Measurements from ENCODE around the gene TRAF7. TPM values are rescaled to one million over a fixed set of nuclear protein-coding genes. Genes with fewer than 3 reads are reported as not detected.

The TRAF7 gene
- total RNA-seq, 1 donor from 2014 or later = 78.1 TPM

DNA sequence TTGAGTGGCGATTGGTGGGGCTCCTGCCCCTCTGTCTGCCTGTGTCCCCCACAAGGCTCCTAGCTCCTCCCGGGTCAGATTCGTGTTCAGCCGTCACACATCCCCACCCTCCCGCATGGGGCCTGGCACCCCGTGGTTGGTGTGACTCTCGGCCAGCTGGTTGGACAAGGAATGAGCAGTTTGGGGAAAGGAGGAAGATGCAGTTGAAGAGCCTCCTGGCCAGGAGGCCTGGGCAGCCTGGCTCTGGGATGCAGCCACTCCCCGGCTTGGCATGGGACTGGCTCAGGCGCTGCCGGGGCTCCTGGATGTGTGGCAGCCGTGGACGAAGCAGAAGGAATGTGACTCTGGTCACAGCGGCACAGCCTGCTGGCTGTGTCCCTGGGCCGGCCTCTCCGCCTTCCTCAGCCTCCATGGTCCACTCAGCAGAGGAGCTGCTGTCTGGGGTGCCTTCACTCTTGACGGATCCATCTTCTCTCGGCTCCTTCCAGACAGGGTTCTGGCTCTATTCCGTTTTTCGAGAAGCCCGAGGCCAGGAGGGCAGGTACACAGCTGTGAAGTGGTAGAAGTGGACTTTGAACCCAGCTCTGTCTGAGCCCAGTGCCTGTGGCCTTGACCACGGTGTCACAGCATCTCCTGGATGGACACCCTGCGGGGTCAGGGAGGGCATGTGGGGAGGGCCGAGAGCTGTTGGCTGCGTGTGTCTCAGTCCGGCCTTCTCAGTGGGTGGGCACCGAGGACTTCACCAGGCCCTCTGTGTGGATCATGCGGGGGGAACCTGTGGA is 2.1 kb downstream of the TRAF7 start:
- Mint-ChIP-seq H3K4me3 (ENCODE audit: unreplicated experiment) (peak overlapping the region; percentile 94), H3K36me3 (ENCODE audit: unreplicated experiment) (no peaks in the 10 kb centered on the region), H3K9me3 (ENCODE audit: unreplicated experiment) (no peaks in the 10 kb centered on the region), H3K4me1 (ENCODE audit: unreplicated experiment) (peaks cover 64% of the 10 kb centered on the region), H3K27ac (ENCODE audit: unreplicated experiment) (peak overlapping the region; percentile 83), H3K27me3 (ENCODE audit: unreplicated experiment) (no peaks in the 10 kb centered on the region)
- no peak for DNase-seq (ENCODE audit: extremely low spot score, unreplicated experiment)
- TF ChIP-seq, protein P1, sequence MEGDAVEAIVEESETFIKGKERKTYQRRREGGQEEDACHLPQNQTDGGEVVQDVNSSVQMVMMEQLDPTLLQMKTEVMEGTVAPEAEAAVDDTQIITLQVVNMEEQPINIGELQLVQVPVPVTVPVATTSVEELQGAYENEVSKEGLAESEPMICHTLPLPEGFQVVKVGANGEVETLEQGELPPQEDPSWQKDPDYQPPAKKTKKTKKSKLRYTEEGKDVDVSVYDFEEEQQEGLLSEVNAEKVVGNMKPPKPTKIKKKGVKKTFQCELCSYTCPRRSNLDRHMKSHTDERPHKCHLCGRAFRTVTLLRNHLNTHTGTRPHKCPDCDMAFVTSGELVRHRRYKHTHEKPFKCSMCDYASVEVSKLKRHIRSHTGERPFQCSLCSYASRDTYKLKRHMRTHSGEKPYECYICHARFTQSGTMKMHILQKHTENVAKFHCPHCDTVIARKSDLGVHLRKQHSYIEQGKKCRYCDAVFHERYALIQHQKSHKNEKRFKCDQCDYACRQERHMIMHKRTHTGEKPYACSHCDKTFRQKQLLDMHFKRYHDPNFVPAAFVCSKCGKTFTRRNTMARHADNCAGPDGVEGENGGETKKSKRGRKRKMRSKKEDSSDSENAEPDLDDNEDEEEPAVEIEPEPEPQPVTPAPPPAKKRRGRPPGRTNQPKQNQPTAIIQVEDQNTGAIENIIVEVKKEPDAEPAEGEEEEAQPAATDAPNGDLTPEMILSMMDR (IDR thresholded peaks at IDR 0.05) = no peak

DNA sequence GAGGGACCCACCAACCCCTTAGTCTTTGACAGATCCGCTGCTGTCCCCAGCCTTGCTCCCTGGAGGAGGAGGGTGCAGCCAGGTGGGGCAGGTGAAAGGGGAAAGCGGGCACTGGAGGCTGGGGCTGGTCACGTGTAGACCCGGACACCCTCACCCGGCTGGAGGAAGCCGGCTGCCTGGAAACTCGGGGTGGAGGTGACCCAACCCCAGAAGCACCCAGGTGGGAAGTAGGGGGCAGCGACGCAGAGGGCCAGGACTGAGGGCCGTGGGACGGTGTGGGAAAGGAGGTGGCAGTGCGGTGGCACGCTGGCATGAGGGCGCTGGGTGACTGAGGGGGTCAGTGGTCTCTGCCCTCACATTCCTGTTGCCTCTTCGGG is 2.7 kb downstream of the TRAF7 start:
- Mint-ChIP-seq H3K4me1 (ENCODE audit: unreplicated experiment) (peaks cover 59% of the 10 kb centered on the region), H3K4me3 (ENCODE audit: unreplicated experiment) (peak overlapping the region; percentile 94), H3K27me3 (ENCODE audit: unreplicated experiment) (no peaks in the 10 kb centered on the region), H3K9me3 (ENCODE audit: unreplicated experiment) (no peaks in the 10 kb centered on the region), H3K36me3 (ENCODE audit: unreplicated experiment) (no peaks in the 10 kb centered on the region), H3K27ac (ENCODE audit: unreplicated experiment) (peak overlapping the region; percentile 83)
- no peak for DNase-seq (ENCODE audit: extremely low spot score, unreplicated experiment)
- TF ChIP-seq, protein P1 (IDR thresholded peaks at IDR 0.05) = no peak

DNA sequence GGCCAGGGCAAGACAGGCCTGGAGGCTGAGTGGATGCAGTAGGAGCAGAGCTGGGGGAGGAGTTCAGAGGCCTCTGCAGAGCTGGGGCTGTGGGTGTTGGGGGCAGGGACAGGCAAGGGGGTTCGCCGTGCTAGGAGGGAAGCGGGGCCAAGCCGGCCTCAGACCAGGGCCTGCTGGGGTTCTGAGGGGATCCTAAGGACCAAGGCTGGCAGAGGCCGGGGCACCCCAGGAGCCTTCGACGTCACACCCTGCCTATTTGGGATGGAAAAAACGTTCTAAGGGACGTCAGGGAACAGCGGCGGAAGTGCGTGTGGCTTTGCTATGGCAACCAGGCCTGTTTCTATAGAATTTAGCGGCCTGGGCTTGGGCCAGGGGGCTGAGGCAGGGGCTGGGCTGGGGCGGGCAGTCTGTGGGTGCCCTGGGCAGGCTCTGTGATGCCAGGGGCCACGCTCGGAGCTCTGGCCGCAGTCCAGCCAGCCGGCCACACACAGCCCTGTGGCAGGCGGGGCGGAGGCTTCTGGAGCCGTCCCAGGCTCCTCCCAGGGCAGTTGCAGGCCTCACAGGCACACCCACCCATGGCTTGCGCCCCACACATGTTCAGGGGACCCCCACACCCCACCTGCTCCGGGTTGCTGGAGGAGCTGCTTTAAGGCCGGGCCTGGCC is 3.7 kb downstream of the TRAF7 start:
- Mint-ChIP-seq H3K9me3 (ENCODE audit: unreplicated experiment) (no peaks in the 10 kb centered on the region), H3K36me3 (ENCODE audit: unreplicated experiment) (no peaks in the 10 kb centered on the region), H3K27ac (ENCODE audit: unreplicated experiment) (peak overlapping the region; percentile 50), H3K4me1 (ENCODE audit: unreplicated experiment) (peaks cover 49% of the 10 kb centered on the region), H3K27me3 (ENCODE audit: unreplicated experiment) (no peaks in the 10 kb centered on the region), H3K4me3 (ENCODE audit: unreplicated experiment) (no peak overlapping the region)
- DNase-seq (ENCODE audit: extremely low spot score, unreplicated experiment) = no peak
- TF ChIP-seq, protein P1 (IDR thresholded peaks at IDR 0.05) = no peak

DNA sequence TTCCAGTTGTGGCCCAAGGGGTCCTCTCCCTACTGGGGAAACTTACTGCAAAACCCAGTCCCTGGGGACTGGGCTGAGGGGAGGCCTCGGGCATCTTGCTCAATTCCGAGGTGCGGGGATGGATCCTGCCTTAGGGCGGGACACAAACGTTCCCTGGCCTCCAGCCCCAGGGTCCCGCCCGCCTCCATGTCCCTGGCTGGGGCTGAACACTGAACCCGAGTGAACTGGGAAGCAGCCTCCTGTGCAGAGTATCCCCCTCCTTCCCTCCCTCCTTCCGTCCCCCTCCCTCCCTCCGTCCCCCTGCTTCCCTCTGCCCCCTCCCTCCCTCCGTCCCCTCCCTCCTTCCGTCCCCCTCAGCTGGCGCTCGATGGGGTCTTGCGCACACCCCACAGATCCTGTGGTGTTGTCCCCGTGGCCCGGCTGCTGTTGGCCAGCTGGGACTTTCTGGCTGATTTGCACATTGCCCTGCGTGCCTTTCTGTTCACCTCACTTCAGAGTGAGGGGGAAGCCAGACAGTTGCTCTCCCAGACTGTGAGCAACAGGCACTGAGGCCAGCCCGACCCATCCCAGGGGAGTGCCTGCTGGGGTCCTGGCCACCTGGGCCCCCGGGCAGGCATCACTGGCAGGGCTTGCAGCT is 5.5 kb downstream of the TRAF7 start:
- Mint-ChIP-seq H3K4me3 (ENCODE audit: unreplicated experiment) (no peak overlapping the region), H3K36me3 (ENCODE audit: unreplicated experiment) (peaks cover 3% of the 10 kb centered on the region), H3K27me3 (ENCODE audit: unreplicated experiment) (no peaks in the 10 kb centered on the region), H3K4me1 (ENCODE audit: unreplicated experiment) (peaks cover 46% of the 10 kb centered on the region), H3K9me3 (ENCODE audit: unreplicated experiment) (no peaks in the 10 kb centered on the region), H3K27ac (ENCODE audit: unreplicated experiment) (peak overlapping the region; percentile 41)
- TF ChIP-seq, protein P1 (IDR thresholded peaks at IDR 0.05) = no peak
- DNase-seq (ENCODE audit: extremely low spot score, unreplicated experiment) = no peak

DNA sequence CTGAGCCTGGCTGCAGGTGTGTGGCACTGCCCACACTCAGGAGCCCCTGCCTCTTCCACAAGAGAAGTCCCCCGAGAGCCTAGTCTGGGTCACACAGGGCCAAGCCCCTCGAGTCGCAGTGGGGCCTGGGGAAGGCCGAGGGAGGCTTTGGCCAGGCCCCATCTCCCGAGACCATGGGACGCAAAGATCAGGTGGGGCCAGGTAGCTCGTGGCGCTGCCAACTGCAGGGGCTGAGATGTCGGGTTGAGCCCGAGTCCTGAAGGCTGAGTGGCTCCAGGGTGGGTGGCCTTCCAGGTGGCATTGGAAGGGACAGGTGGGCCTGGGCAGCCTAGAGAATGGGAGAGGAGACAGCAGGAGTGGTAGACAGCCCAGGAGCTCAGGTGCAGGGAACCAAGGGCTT is 6.3 kb downstream of the TRAF7 start:
- H3K9me3 Mint-ChIP-seq (ENCODE audit: unreplicated experiment) = no peaks in the 10 kb centered on the region
- H3K27me3 Mint-ChIP-seq (ENCODE audit: unreplicated experiment) = no peaks in the 10 kb centered on the region
- peak overlapping the region; percentile 18 for H3K27ac Mint-ChIP-seq (ENCODE audit: unreplicated experiment)
- no peak overlapping the region for H3K4me3 Mint-ChIP-seq (ENCODE audit: unreplicated experiment)
- no peak for DNase-seq (ENCODE audit: extremely low spot score, unreplicated experiment)
- peaks cover 39% of the 10 kb centered on the region for H3K4me1 Mint-ChIP-seq (ENCODE audit: unreplicated experiment)
- TF ChIP-seq, protein P1 (IDR thresholded peaks at IDR 0.05) = no peak
- H3K36me3 Mint-ChIP-seq (ENCODE audit: unreplicated experiment) = peaks cover 5% of the 10 kb centered on the region

All from osteocyte (in vitro differentiated cells).